C4-2B (cell line): ENCODE measurements around the gene CR1L.

ENCODE experiments used
- ZFX ChIP-seq: fragments of 450-650 bp; IDR thresholded peaks from 2 replicates; pipeline ENCODE4 v1.6.1; 2017
- TF ChIP-seq, protein P1 (sequence below): fragments of 450-650 bp; conservative IDR thresholded peaks from 2 replicates; pipeline ENCODE4 v1.5.1; 2017; ENCODE audit warnings: mild to moderate bottlenecking

DNA sequence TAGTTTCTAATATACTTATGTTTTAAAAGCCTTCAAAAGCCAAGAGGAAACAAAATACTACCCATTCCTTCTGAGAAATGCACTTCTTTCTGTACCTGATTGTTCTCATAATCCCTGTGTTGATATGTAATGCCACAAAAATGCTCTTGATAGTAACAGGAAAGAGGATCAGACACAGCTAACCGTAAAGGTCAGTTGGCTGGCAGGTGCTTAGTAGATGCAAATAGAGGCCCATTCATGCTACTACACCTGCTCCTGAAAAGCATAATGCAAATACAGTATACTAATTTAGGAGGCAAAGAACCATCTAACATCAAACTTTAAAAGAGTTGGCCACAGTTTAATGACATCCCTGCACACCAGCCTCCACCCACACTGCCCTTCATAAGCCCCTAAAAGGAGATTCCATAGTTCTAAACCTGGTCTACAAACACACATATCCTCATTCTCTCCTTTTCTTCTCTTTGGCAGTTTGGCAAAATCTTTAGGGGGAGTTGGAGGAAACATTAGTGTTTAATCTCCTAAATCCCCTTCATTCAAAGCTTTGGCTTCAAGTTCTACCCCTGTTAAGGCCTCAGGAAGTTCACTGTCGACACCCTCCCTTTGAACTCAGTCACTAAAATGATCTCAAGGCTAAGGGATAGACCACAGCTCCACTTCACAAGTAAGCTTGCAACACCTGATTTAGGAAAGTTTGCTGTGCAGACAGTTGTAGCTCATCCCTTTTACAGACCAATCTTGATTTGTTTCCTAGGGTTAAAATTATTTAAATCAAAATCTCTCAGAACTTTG, 104.0 kb downstream of the CR1L start:
- TF ChIP-seq, protein P1, sequence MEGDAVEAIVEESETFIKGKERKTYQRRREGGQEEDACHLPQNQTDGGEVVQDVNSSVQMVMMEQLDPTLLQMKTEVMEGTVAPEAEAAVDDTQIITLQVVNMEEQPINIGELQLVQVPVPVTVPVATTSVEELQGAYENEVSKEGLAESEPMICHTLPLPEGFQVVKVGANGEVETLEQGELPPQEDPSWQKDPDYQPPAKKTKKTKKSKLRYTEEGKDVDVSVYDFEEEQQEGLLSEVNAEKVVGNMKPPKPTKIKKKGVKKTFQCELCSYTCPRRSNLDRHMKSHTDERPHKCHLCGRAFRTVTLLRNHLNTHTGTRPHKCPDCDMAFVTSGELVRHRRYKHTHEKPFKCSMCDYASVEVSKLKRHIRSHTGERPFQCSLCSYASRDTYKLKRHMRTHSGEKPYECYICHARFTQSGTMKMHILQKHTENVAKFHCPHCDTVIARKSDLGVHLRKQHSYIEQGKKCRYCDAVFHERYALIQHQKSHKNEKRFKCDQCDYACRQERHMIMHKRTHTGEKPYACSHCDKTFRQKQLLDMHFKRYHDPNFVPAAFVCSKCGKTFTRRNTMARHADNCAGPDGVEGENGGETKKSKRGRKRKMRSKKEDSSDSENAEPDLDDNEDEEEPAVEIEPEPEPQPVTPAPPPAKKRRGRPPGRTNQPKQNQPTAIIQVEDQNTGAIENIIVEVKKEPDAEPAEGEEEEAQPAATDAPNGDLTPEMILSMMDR, result no peak
- no peak for TF ChIP-seq ZFX
